NCI-H774 (cell line): ENCODE measurements around the gene YIPF7.

Experiments used
- DNase-seq: peaks from one replicate; lab custom pipeline; 2025; lab: John Stamatoyannopoulos, UW

The YIPF7 gene

GRCh38 chr4:44651425-44651824 lies at the start of gene YIPF7:
Gene YIPF7, minus strand, starts transcription at chr4:44651625. Its CDS starts 1,525 bp downstream, at chr4:44650100.
- DNase-seq: no peak

GRCh38 chr4:44701037-44701436 lies 49.6 kb upstream of the YIPF7 start:
- no peak for DNase-seq

- no peak for DNase-seq
These were observed 49.0 kb upstream of the YIPF7 start for GRCh38 chr4:44700427-44700826.

GRCh38 chr4:44684648-44685047 lies 33.2 kb upstream of the YIPF7 start:
- no peak for DNase-seq

GRCh38 chr4:44679060-44679459 lies 27.6 kb upstream of the YIPF7 start:
- no peak for DNase-seq

GRCh38 chr4:44678094-44679041 lies 26.9 kb upstream of the YIPF7 start, which contains the start of gene GUF1:
Gene GUF1, plus strand, starts transcription at chr4:44678420. Its CDS starts 203 bp downstream, at chr4:44678623.
- DNase-seq: peak; percentile 89

GRCh38 chr4:44675366-44675765 lies 23.9 kb upstream of the YIPF7 start:
- no peak for DNase-seq

GRCh38 chr4:44674471-44674870 lies 23.0 kb upstream of the YIPF7 start:
- DNase-seq: no peak

- DNase-seq: no peak
These were observed 20.2 kb upstream of the YIPF7 start for GRCh38 chr4:44671636-44672035.

GRCh38 chr4:44670506-44671199 lies 19.2 kb upstream of the YIPF7 start:
- DNase-seq: no peak

GRCh38 chr4:44668526-44668925 lies 17.1 kb upstream of the YIPF7 start:
- no peak for DNase-seq

- no peak for DNase-seq
These were observed 12.3 kb upstream of the YIPF7 start for GRCh38 chr4:44663539-44664263.

- no peak for DNase-seq
These were observed 11.2 kb upstream of the YIPF7 start for GRCh38 chr4:44662623-44663005.

- no peak for DNase-seq
These were observed 10.7 kb upstream of the YIPF7 start for GRCh38 chr4:44661940-44662622.

- no peak for DNase-seq
These were observed 9.0 kb upstream of the YIPF7 start for GRCh38 chr4:44660396-44660795.

GRCh38 chr4:44652002-44652401 lies 577 bp upstream of the YIPF7 start:
- DNase-seq: no peak

GRCh38 chr4:44646151-44646550 lies 5.3 kb downstream of the YIPF7 start:
- DNase-seq: no peak

- DNase-seq: no peak
These were observed 13.3 kb downstream of the YIPF7 start for GRCh38 chr4:44638091-44638490.

GRCh38 chr4:44632733-44633132 lies 18.7 kb downstream of the YIPF7 start:
- DNase-seq: no peak

- DNase-seq: no peak
These were observed 19.3 kb downstream of the YIPF7 start for GRCh38 chr4:44632089-44632488.

GRCh38 chr4:44629280-44629866 lies 22.1 kb downstream of the YIPF7 start:
- peak; percentile 47 for DNase-seq
